ENCODE measurements around the gene PCBP3. TPM values are rescaled to one million over a fixed set of nuclear protein-coding genes. Genes with fewer than 3 reads are reported as not detected.
"Not testable (repeated sequence)": the region's sequence is repeated elsewhere in the genome, so short reads cannot be mapped to it uniquely, and the experiment has no call there.

PCBP3 gene
- total RNA-seq, 2 donors from 2014 or later = 2.3 to 2.5 TPM

DNA sequence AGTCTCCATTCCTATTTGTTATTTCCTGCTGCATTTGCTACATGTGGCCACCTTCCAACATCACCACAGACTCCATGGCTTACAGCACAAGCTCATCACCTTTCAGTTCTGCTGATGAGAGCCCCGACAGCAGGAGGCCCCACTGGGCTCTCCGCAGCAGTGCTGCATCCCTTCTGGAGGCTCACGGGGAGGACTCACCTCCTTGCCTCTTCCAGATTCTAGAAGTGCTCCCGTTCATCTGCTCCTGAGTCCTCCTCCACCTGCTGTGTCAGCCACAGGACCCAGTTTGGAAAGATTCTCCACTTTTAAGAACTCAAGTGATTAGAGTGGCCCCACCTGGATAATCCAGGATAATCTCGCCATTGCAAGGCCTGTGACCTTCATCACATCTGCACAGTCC lies 167.6 kb downstream of the PCBP3 start:
- ATAC-seq (no peak), DNase-seq (no peak)
- intact Hi-C loops (cut with DNase I, micrococcal nuclease) = no loop called here

- DNase-seq; intact Hi-C loops (cut with DNase I, micrococcal nuclease); ATAC-seq: not testable (repeated sequence)
These were observed 170.8 kb downstream of the PCBP3 start for GRCh38 chr21:45814210-45814940.

GRCh38 chr21:45815781-45816180 lies 172.3 kb downstream of the PCBP3 start:
- intact Hi-C loops (cut with DNase I, micrococcal nuclease); ATAC-seq; DNase-seq: not testable (repeated sequence)

DNA sequence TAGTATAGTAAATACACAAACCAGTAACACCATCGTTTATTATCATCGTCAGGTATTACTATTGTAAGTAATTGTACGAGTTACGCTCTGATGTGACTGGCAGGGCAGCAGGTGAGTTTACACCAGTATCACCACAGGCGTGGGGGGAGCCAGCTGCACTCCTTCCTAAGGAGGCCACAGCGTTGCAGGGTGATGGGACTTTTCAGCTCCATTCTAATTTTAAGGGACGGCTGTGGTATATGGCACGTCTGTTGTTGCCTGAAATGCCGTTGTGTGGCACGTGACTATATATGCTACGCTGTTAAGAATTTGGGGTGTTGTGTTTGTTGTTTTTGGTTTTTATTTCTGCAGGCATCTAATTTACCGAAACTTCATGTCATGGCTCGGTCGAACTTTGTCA lies 173.3 kb downstream of the PCBP3 start:
- intact Hi-C loops (cut with DNase I, micrococcal nuclease) = no loop called here
- ATAC-seq (no peak), DNase-seq (no peak)

DNA sequence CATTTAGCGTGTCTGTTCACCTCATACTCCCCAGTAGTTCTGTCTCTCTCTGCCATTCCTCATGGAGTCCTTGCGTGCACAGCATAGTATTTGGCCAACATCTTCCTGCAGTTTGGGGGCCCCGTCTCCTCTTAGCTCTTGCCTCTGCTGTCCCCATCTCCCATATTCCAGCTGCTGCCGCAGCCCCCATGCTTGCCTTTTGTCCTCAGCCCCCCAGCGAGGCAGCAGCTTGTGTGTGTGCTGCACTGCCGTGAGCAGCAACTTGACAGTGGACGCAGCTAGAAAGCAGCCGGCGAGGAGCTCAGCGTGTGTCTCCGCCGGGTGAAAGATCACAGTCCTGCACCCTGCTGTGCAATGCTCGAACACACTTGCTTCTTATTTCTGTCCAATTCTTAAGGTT lies 173.8 kb downstream of the PCBP3 start:
- intact Hi-C loops (cut with DNase I, micrococcal nuclease) = no loop called here
- ATAC-seq = no peak
- no peak for DNase-seq

DNA sequence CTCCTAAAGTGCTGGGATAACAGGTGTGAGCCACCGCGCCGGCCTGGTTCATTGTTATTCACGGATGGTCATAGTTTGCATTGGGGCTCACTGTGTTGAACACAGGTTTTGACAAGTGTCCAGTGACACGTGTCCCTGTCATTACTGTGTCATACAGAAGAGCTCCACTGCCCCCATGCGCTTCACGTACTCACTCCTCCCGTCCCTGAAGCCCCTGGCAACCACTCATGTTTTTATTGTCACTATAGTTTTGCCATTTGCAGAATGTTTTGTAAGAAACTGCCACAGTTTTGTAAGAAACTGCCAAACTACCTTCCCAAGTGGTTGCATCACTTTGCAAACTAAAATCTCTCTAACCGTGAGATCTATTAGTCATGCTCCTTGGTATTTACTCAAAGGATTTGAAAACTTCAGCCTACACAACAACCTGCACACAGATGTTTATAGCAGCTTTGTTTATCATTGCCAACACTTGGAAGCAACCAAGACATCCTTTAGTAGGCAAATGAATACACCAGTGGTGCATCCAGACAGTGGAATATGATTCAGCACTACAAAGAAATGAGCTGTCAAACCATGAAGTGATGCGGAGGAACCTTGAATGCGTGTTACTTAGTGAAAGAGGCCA lies 174.9 kb downstream of the PCBP3 start:
- intact Hi-C loops (cut with DNase I, micrococcal nuclease) = no loop called here
- ATAC-seq = no peak

DNA sequence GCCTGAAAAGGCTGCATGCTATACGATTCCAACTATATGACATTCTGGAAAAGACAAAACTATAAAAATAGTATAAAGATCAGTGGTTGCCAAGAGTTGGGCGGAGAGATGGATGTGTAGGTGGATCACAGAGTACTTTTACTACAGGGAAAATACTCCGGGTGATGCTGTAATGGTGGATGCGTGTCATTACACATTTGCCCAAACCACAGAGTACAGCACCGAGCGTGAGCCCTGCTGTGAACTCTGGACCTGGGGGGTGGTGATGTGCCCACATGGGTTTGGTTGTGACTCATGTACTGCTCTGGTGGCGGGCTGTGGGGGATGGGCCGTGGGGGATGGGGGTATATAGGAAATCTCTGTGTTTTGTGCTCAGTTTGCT lies 175.4 kb downstream of the PCBP3 start:
- no peak for DNase-seq
- no peak for ATAC-seq
- intact Hi-C loops (cut with DNase I, micrococcal nuclease) = no loop called here

More for the DNA sequence above, 174.9 kb downstream of the PCBP3 start:
- no peak for DNase-seq

- ATAC-seq (no peak), DNase-seq (no peak)
- intact Hi-C loops (cut with DNase I, micrococcal nuclease) = loop anchor here in 1 of 2 donors (10.0 kb wide), 1 partner anchor 345 kb away; no protein-coding TSS in a partner anchor
These were observed 176.1 kb downstream of the PCBP3 start for GRCh38 chr21:45819478-45820170.

- ATAC-seq (peak; percentile 93), DNase-seq (peak; percentile 72 to 81)
- intact Hi-C loops (cut with DNase I, micrococcal nuclease) = loop anchor here in 1 of 2 donors (10.0 kb wide), 1 partner anchor 346 kb away; no protein-coding TSS in a partner anchor
These were observed 176.9 kb downstream of the PCBP3 start for GRCh38 chr21:45820171-45821091.

- intact Hi-C loops (cut with DNase I, micrococcal nuclease) = loop anchor here in 1 of 2 donors (10.0 kb wide), 1 partner anchor 347 kb away; no protein-coding TSS in a partner anchor
- no peak for ATAC-seq
- DNase-seq = no peak
These were observed 177.9 kb downstream of the PCBP3 start for GRCh38 chr21:45821315-45821962.

DNA sequence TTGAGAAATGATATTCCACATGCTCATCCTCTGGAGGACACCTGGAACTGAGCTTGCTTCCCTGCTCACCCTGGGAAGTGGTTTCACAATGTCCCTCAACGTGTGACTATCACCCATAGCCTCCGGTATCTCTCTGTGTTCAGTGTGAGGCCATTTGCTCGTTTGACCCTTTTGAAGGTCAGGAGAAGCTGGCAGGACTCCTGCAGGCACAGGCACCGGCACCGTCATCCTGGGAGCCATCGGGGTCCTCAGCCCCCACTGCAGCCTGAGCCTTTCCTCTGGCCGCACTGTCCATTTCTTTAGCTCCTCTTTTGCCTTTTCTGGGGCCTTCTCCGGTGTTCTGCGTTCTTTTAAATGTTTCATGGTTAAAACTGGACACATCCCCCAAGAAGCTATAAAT lies 178.5 kb downstream of the PCBP3 start:
- ATAC-seq = no peak

GRCh38 chr21:45822429-45823099 lies 179.0 kb downstream of the PCBP3 start:
- DNase-seq = no peak
- intact Hi-C loops (cut with DNase I, micrococcal nuclease) = loop anchor here in 1 of 2 donors (10.0 kb wide), 1 partner anchor 348 kb away; no protein-coding TSS in a partner anchor
- no peak for ATAC-seq

More for the DNA sequence above, 178.5 kb downstream of the PCBP3 start:
- DNase-seq = no peak
- intact Hi-C loops (cut with DNase I, micrococcal nuclease) = loop anchor here in 1 of 2 donors (10.0 kb wide), 1 partner anchor 347 kb away; no protein-coding TSS in a partner anchor

- ATAC-seq (no peak), DNase-seq (no peak)
- intact Hi-C loops (cut with DNase I, micrococcal nuclease) = loop anchor here in 1 of 2 donors (10.0 kb wide), 1 partner anchor 348 kb away; no protein-coding TSS in a partner anchor
These were observed 179.7 kb downstream of the PCBP3 start for GRCh38 chr21:45823100-45823681.

DNA sequence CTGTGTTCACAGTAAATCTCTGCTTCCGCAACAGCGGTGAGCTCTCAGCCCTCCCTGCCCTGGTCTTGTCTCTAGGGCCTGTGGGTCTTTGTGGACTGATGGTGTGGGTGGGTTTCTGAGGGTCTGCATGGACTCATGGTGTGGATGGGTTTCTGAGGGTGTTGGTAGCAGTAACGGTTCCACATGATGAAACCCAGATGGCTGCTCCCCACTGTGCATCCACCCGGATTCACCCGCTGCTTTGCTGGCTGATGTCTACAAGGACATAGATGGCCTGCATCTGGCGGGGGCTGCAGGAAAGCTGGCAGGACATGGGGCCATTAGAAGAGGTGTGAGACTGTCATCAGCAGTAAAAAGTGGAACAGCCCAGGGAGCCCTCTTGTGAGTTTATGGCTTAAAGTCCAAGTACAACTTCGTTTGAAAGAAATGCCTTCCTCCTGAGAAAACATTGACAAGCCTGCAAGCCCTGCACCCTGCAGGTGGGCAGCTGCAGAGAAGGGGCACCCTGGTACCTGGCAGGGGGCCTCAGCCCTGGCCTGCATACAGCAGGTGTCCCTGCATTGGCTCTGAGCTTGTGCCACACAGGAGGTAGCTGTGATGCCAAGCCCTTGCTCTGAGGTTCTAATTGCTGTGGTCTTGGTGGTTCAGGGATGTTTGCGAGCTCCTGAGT lies 181.2 kb downstream of the PCBP3 start:
- ATAC-seq (no peak), DNase-seq (no peak)
- intact Hi-C loops (cut with DNase I, micrococcal nuclease) = loop anchor here in 1 of 2 donors (10.0 kb wide), 1 partner anchor 350 kb away; no protein-coding TSS in a partner anchor

DNA sequence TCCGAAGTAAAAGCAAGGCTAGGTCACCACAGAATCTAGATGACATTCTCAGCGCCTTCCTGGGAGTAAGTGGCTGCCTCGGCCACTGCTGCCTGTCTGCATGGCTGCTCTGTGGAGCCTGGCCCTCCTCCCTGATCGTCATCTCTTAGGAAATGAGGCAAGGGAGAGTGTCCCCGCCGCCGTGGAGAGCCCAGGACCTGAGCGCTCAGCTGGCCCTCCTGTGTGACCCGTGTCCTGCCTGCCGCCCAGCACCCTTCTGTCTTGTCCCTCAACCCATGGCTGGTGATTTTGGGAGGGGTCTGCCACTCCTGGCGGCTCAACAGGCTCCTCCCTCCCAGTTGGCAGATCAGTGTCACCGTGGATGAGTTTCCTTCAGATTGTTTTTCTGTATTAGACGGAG lies 181.7 kb downstream of the PCBP3 start:
- intact Hi-C loops (cut with DNase I, micrococcal nuclease) = loop anchor here in 1 of 2 donors (10.0 kb wide), 1 partner anchor 350 kb away; no protein-coding TSS in a partner anchor
- ATAC-seq (no peak), DNase-seq (no peak)

DNA sequence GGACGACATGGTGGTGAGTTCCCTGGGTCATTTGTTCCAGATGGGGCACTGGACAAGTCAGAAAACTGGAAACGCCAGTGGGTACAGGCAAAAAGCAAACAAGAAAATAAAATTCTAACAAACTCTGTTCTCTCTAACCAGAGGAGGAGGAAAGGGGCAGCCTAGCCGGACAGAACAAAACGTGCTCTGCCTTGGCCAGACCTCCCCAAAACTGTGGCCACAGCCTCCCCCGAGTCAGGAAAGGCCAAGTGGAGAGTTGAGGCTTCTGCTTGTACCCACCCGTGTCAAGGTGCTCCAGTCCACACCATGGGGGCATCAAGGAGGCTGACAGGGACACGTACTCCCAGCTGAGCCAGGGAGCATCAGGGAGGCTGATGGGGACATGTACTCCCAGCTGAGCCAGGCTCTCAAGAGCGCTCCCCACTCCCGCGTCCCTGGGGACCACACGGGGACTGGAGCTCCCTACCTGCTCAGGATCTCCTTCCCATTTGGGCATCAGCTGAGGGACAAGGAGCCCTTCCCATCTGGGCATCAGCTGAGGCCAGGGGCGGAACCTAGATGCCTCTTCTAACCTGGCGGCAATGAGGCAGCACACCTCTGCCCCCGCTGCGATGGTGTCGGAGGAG lies 183.3 kb downstream of the PCBP3 start:
- no peak for ATAC-seq
- DNase-seq = no peak
- intact Hi-C loops (cut with DNase I, micrococcal nuclease) = loop anchor here in 1 of 2 donors (10.0 kb wide), 1 partner anchor 352 kb away; no protein-coding TSS in a partner anchor
